ENCODE measurements around the gene OTOG.

Gene OTOG

DNA sequence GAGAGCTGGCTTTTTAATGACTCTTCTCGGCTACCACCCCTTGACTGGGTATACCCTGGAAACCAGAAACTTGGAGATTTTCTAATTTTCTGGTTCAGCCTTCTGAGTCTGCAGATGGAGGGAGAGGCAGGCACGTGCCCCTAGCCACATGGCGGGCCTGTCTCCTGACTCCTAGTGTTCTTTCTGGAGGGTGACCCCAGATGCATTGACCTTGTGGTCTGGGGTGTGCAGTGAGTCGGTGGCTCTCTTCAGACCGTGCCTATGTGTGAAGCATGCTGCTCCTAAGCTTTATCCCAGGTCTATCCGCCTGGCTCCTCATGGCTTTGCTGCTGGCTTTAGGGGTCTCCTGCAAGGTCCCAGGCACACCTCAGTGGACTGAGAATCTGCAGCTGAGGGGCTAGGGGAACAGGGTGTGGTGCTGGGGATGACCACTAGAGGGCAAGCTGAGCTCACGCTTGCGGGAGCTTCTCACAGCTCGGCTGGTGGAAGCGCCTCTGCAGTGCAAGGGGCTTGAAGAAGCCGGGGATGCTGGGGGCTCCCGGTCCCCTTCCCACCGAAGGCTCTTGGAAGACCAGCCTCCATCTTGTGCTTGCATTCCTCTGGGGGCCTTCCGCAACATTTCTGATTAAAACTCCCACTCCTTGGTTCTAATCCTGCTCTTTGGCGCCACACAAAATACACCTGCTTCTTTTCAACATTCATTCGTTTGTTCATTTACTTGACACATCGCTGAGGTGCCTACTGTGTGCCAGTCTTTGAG, 51.8 kb downstream of the OTOG start:
- in situ Hi-C loops (cut with HindIII; ENCODE audit: low pct_ligation_motif_present, low pct_unique_long_range_greater_than_20kb, low sequenced_read_pairs): no loop called here
- DNase-seq: peak; percentile 61

DNA sequence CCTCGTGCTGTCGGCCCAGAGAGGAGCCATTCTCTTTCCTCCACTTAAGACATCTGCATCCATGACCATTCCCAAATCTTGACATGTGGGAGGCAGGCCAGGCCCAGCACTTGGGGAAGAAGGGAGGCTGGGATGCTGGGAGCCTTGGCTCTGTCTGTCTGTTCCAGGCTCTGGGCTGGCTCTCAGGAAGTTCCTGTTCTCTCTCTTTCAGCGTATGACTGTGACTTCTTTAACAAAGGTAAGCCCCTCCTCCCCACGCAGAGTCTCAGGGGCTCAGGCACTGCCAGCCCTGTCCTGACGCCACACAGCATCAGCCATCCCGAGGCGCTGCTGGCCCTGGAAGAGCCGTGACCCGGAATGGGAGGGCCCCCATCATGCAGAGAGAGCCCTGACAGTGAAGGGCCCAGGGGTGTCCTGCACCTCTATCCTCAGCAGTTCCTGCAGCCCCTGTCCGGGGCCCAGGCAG, 52.4 kb downstream of the OTOG start:
- in situ Hi-C loops (cut with HindIII; ENCODE audit: low pct_ligation_motif_present, low pct_unique_long_range_greater_than_20kb, low sequenced_read_pairs): no loop called here
- no peak for DNase-seq

DNA sequence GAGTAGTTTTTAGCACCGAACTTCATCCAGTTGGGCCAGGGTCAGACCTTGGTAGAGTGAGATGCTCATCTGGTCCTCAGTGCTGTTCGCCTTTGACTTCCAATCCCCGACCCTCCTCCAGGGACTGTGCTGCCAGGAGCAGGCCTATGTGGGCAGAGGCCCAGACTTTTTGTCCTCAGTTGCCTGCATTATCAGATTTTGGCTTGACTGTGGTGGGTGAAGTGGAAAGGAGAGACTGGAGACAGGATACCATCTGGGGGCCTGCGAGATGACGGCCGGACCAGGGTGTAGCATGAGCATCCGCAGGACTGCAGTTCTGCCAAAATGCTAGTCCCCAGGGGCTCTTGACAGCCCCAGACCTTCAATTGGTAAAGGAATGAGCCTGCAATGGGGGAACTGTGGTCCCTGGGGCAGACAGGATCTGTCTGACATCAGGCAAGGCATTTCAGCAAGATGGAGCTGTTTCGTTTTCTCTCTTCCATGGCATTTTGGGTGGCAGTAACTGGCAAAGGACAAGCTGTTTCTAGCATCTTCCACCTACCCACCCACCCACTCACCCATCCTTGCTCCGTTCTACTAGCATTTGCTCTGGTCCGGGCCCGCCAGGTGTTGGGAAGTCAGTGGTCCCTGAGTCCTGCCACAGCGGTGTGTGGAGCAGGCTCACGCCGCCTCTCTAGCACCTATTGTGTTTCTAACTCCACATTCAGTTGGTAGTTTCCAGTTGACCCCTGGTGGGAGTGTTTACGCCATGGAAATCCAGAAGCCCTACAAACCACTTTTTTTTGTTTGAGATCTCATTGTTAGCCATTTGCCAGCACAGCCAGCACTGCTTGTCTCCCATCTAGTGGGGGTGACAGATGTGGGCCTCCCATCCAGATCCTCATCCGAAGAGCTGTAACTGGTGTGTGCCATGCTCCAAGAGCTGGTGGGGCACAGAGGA, 53.5 kb downstream of the OTOG start:
- DNase-seq: no peak
- in situ Hi-C loops (cut with HindIII; ENCODE audit: low pct_ligation_motif_present, low pct_unique_long_range_greater_than_20kb, low sequenced_read_pairs): no loop called here

DNA sequence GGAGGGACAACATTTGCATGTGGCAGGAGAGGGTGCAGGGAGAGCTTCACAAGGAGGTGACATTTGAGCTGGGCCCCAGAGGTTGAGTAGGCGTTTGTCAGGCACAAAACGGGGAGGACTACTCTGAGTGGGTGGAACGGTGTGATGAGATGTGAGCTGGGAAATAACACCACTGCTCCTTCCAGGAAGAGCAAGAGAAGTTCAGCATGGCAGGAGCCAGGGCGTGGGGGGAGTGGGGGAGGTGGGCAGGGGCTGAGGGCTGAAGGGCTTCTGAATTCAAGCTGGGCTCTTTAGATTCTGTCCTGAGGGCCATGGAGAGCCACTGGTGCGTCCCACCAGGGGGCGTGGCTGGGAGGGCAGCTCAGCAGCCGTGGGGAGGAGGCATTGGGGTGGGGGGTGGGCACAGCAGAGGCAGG, 54.2 kb downstream of the OTOG start:
- in situ Hi-C loops (cut with HindIII; ENCODE audit: low pct_ligation_motif_present, low pct_unique_long_range_greater_than_20kb, low sequenced_read_pairs): no loop called here
- DNase-seq: no peak

DNA sequence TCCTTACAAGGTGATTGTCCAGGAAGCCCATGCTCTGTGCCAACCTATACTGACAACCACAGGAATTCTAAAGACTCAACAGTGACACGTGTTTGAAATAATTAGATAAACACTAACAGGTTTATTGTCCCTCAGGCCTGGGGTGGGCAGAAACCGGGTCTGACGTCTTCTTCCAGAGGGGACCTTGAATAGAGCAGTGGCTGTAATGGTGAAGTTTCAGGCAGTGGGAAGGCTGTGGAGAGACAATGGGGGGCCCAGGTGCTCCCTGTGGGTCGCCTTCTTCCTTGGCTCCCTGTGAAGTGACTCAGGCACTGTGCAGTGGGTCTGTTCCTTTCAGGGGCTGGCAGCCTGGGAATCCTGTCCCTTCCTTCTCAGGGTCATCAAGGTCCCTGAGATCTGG, 54.6 kb downstream of the OTOG start:
- no peak for DNase-seq
- in situ Hi-C loops (cut with HindIII; ENCODE audit: low pct_ligation_motif_present, low pct_unique_long_range_greater_than_20kb, low sequenced_read_pairs): no loop called here

DNA sequence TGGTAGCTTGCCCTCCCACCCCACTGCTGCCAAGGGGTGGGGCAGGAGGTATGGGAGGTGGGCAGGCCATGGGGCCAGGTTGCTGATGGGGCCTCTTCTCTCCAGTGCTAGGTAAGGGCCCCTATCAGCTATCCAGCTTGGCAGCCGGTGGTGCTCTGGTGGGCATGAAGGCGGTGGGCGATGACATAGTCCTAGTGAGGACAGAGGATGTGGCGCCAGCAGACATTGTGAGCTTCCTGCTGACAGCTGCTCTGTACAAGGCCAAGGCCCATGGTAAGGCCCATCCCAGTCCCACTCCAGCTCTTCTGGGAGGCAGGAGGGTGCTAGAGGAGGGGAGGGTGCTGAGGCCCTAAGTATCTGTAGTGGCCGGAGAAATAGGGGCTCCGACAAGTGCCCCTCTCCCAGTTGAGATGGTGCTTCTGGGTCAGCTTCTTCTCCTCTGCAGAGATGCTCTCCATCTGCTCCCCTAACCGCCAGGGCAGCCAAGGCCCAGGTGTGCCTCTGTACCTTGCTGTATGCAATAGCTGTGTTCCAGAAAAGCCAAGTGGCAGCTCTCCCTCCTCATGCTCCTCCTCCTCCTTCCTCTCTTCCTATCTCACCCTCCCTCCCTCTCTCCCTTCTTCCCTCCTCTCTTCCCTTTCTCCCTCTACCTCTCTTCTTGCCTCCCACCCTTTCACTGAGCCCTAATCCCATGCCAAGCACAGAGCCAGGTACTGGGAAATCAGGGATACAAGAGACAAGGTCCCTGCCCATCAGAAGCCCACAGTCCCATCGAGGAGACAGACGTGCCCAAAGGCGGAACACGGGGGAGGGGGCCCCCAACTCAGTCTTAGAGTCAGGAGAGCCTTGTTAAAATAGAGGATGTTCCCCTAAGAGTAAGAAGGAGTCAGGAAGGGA, 55.3 kb downstream of the OTOG start:
- in situ Hi-C loops (cut with HindIII; ENCODE audit: low pct_ligation_motif_present, low pct_unique_long_range_greater_than_20kb, low sequenced_read_pairs): no loop called here
- no peak for DNase-seq

DNA sequence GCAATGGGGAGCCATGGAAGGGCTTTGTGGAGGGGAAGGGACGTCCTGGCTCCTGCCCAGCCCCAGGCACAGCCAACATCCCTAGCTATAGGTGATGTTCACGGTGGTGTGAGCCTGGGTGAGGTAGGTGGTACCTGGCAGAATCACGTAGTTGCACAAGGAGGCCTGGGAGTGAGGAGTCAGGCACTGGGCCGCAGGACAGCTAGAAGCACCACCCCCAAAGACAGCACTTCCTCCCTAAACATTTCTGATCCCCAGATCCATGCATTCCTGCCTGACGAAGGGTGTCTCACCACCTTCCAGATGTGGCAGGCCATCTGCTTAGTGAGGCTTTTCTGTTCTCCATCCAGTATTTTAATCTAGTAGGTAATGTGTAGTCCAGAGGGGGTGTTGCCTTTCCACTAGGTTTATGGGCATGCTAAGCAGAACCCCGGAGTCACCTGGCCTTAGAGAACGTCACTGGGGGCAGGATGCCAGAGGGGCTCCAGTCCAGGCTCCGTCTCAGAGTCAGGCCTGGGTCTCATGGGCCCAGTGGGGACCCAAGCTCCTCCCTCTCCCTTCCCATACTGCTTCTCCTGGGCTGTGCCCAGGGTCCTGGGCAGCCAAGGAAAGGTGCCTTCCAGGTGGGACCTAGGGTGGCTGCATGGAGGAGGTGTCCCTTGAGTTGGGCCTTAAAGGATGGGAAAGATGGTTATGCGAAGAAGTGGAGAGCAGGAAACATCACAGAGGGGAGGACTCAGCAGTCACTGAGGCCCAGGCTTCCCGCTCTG, 56.2 kb downstream of the OTOG start:
- in situ Hi-C loops (cut with HindIII; ENCODE audit: low pct_ligation_motif_present, low pct_unique_long_range_greater_than_20kb, low sequenced_read_pairs): no loop called here
- no peak for DNase-seq

DNA sequence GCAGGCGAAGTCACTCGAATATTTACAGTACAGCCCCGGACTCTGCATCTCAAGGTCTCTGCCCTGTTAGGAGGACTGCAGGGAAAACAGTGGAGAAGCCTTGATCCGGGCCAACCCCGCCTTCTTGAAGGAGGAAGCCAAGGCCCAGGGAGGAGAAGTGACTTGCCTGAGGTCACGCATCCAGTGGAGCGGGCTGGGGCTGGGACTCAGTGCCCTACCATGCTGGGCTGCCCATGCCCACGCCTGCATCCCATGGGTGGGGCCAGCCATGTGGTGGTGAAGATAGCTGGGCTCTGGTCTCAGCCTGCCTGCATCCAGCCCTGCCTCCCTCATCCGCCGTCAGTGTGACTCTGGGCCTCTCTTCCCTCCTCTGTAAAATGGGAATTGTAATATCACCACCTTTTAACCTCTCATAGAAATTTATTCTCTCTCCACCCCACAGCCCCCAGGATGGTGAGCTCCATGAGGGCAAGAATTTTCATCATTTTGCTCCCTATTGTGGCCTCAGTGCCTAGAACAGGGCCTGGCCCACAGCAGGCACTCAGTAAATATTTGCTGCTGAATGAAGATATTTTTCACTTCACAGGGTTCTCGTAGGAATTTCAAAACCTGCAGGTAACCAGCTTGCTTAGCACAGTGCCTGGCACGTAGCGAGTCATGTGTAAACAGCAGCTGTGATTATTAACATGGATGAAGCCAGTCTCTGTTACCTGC, 57.3 kb downstream of the OTOG start:
- no peak for DNase-seq
- in situ Hi-C loops (cut with HindIII; ENCODE audit: low pct_ligation_motif_present, low pct_unique_long_range_greater_than_20kb, low sequenced_read_pairs): no loop called here

DNA sequence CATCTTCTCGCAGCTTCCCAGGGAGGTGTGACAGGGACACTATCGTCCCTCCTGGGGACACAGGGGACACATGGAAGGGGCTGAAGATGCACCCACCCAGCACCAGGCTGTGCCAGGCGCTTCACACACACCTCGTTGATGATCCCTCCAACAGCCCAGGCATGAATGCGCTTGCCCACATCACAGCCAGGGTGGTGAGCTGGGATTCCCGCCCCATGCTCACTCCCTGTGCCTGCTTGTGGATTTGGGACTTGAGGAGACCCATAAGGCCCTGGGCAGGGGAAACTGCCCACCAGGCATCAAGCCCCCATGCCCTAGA, 57.8 kb downstream of the OTOG start:
- in situ Hi-C loops (cut with HindIII; ENCODE audit: low pct_ligation_motif_present, low pct_unique_long_range_greater_than_20kb, low sequenced_read_pairs): no loop called here

DNA sequence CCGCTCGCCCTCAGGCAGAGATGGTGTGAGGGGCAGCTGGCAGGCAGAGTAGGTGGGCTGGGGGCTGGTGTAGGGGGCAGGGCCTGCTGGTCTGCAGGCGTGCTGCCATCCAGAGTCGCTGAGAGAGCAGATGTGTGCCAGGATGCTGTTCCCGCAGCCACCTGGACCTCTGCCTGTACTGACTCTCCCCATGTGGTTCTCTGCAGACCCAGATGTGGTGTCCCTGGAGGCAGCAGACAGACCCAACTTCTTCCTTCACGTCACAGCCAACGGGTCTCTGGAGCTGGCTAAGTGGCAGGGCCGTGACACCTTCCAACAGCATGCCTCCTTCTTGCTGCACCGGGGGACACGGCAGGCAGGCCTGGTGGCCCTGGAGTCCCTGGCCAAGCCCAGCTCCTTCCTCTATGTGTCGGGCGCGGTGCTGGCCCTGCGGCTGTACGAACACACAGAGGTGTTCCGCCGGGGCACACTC, 58.6 kb downstream of the OTOG start:
- in situ Hi-C loops (cut with HindIII; ENCODE audit: low pct_ligation_motif_present, low pct_unique_long_range_greater_than_20kb, low sequenced_read_pairs): no loop called here

More for the DNA sequence above, 57.8 kb downstream of the OTOG start:
- DNase-seq: no peak

DNA sequence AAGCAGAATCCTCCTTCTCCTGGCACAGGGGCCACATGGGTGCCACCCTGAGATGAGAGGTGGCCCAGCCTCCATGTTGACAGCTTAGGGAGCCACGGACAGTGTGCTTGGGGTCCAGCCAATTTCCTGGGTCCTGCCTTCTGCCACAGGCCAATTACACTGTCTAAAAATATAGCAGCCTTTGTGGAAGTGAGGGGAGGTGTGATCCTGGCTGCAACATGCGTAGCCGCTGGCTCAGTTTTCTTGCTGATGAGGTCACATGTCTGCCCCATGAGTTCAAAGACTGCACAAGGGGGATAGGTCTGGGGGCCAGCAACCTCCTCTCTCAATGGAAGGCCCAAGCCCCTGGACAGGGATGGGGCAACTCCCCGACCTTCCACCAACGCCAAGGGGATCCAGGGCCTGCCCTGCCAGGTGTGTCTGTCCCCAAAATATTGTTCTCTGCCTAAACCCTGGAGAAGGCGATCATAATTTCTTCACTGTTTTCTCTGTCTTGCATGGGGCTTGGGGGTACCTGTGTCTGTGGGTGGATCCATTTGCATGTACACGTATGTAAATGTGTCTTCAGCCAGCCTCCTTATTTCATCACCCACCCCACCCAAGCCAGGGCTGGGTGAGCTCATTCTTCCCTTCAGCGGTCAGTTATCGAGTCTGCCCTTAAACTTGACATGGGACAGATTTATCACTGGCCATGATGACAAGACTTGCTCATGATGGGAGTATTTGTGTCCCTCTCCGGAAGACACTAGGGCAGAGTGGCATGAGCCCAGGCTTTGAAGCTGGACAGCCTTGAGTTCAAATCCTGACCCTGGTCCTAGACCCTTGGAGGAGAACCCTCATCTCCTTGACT, 59.4 kb downstream of the OTOG start:
- DNase-seq: no peak
- in situ Hi-C loops (cut with HindIII; ENCODE audit: low pct_ligation_motif_present, low pct_unique_long_range_greater_than_20kb, low sequenced_read_pairs): no loop called here

More for the DNA sequence above, 58.6 kb downstream of the OTOG start:
- DNase-seq: no peak

DNA sequence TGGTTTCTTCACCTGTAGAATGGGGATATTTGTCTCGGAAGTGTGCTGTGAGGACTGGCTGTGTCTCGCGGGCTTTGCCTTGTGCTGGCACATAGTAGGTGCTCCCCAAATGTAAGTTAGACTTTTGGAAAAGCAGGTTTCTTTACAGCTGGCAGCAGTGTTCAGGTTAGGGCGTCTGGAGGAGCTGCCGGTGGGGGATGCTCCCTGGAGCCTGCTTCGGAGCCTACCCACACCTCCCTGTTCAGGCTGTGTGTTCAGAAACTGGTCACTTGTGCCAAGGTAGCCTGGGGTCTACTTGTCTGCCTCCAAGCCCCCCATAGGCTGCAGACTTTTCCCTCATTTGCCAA, 60.0 kb downstream of the OTOG start:
- in situ Hi-C loops (cut with HindIII; ENCODE audit: low pct_ligation_motif_present, low pct_unique_long_range_greater_than_20kb, low sequenced_read_pairs): no loop called here
- no peak for DNase-seq

DNA sequence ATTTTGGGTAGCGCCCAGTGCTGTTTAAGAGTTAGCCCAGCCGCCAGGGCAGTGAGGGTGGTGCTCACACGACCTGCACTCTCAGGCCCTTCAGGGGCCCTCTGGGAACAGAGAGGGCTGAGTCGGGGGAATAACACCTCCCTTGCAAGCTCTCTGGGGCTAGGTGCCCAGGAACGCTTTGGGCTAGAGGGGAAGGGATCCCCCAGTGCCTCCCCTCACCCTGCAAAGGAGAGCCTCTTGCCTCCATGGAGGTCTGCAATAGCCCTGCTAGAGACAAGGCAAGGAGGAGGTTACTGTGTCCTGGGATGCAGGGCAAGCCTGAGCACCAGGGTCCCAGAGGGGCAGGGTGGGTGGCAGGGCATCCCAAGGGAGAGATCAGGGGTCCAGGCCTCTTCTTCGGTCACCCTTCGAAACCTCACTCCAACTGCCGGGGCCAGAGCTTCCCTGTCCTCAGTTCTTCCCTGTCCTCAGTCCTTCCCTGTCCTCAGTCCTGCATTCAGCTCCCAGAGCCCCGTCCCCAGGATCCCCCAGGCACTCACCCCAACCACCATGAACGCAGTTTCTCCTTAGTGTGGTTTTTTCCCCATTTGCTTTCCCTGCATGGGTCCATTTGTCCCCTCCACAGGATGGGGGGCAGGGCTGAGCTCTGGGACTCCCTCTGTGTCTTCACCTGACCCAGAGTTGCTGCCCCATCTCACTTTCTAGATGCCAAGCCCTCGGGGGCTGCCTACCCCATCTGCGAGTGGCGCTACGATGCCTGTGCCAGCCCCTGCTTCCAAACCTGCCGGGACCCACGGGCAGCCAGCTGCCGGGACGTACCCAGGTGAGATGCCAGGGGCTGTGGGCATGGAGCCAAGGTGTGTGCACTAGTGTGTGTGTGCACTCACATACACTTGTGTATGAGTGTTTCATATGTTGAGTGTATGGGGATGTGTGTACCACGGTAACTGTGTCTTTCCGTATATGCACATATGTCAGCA, 60.8 kb downstream of the OTOG start:
- no peak for DNase-seq
- in situ Hi-C loops (cut with HindIII; ENCODE audit: low pct_ligation_motif_present, low pct_unique_long_range_greater_than_20kb, low sequenced_read_pairs): no loop called here

DNA sequence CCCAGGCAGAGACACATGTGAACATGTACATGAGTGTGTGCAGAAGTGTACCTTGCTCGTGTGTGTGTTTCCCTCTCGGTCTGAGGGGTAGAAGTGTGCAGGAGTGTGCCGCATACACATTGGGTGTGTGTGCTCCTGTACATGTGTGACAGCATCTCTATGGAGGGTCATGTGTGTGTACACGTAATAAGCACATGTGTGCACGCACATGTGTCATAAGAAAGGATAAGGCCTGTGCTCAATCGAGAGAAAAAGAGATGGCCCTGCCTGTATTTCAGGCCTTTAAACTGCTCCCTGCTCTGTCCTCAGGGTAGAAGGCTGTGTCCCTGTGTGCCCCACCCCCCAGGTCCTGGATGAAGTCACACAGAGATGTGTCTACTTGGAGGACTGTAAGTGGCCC, 61.8 kb downstream of the OTOG start:
- no peak for DNase-seq
- in situ Hi-C loops (cut with HindIII; ENCODE audit: low pct_ligation_motif_present, low pct_unique_long_range_greater_than_20kb, low sequenced_read_pairs): no loop called here

DNA sequence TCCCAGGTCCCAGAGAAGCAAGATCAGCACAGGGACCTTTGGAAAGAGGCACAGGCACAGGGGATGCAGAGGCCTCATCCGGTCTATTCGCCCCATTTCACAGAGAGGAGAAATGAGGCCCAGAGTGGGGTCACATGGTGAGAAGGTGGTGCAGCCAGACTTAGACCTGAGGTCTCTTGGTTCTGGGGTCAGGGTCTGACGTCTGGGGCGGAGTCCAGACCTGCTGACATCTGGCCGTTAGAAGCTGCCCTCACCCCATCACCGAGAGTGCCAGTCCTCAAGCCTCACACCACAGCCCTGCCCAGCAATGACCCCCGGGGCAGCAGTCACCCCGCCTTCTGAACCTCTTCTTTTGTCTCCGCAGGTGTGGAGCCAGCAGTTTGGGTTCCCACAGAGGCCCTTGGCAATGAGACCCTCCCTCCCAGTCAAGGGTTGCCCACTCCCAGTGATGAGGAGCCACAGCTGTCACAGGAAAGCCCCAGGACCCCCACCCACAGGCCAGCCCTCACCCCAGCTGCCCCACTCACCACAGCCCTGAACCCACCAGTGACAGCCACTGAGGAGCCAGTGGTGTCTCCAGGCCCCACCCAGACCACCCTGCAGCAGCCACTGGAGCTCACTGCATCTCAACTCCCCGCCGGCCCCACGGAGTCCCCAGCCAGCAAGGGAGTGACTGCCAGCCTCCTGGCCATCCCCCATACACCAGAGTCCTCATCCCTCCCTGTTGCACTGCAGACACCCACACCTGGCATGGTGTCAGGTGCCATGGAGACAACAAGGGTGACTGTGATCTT, 62.4 kb downstream of the OTOG start:
- in situ Hi-C loops (cut with HindIII; ENCODE audit: low pct_ligation_motif_present, low pct_unique_long_range_greater_than_20kb, low sequenced_read_pairs): no loop called here

More for the DNA sequence above, 62.4 kb downstream of the OTOG start:
- no peak for DNase-seq

Measured in ACHN (cell line).